Measurements from ENCODE around the gene TNFRSF13B. TPM values are rescaled to one million over a fixed set of nuclear protein-coding genes. Genes with fewer than 3 reads are reported as not detected.

TNFRSF13B gene
- total RNA-seq, 2 donors from 2014 or later: not detected

DNA sequence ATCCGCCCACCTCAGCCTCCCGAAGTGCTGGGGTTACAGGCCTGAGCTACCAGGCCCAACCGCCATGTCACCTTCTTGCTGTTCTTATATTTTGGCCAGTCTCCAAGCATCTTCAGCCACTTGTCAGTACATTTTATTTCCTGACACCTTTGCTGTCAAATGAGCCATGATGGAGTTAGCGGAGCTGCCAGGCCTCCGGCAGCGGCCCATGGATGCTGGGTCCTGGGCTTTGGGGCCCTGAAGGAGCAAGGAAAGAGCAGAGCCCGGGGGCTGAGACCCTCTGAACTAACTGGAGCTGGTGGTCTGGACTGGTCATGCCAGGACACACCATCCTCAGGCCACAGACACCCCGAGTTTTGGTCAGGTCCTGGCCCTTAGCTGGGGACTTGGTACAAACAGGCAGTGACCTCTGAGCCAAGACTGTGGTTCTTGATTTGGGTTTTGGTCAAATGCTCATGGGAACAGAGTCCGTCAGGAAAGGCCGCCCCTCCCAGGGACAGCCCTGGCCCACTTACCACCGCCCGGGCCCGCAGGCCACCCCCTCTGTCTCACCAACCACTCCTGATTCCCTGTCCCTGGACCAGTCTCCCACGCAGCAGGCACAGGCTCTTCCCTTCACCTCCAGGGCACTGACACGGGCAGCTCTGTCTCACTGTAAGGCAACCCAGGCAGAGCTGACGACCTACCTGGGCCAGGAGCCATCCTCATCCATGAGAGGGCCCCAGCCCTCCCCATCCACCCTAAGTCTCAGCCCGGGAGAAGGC is 42.0 kb downstream of the TNFRSF13B start:
- DNase-seq (ENCODE audit: low spot score): no peak

DNA sequence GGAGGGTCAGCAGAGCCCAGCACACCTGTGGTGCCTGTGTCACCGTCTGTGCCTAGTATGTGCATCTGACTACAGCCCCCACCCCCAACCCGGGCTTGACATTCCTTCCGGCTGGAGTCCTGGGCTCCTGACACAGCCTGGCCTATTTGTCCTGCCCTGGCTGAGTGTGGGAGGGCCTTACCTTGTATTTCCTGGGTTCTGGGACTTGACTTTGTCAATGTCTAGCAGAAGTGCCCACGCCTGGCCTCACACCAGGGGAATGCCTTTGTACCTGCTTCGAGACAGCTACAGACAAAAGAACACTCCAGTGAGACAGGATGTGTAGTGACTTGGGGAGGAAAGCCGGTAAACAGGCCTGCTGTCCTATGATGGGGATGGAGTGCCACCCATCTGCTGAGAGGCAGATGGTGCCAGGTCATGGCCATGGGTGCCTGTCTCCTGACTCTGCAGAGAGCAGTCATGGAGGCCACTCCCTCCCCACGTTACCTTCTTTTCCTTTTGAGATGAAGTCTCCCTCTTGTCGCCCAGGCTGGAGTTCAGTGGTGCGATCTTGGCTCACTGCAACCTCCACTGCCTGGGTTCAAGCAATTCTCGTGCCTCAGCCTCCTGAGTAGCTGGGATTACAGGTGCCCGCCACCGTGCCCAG is 42.8 kb downstream of the TNFRSF13B start:
- Histone ChIP-seq H3K4me1 (no peaks in the 10 kb centered on the region), H3K27me3 (no peaks in the 10 kb centered on the region), H3K9me3 (no peaks in the 10 kb centered on the region), H3K36me3 (no peaks in the 10 kb centered on the region), H3K4me3 (no peak overlapping the region), H3K27ac (no peak overlapping the region)
- TF ChIP-seq, protein P1, sequence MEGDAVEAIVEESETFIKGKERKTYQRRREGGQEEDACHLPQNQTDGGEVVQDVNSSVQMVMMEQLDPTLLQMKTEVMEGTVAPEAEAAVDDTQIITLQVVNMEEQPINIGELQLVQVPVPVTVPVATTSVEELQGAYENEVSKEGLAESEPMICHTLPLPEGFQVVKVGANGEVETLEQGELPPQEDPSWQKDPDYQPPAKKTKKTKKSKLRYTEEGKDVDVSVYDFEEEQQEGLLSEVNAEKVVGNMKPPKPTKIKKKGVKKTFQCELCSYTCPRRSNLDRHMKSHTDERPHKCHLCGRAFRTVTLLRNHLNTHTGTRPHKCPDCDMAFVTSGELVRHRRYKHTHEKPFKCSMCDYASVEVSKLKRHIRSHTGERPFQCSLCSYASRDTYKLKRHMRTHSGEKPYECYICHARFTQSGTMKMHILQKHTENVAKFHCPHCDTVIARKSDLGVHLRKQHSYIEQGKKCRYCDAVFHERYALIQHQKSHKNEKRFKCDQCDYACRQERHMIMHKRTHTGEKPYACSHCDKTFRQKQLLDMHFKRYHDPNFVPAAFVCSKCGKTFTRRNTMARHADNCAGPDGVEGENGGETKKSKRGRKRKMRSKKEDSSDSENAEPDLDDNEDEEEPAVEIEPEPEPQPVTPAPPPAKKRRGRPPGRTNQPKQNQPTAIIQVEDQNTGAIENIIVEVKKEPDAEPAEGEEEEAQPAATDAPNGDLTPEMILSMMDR (IDR thresholded peaks at IDR 0.05): no peak
- DNase-seq (ENCODE audit: low spot score): no peak

More for the DNA sequence above, 42.0 kb downstream of the TNFRSF13B start:
- TF ChIP-seq, protein P1 (IDR thresholded peaks at IDR 0.05): no peak
- Histone ChIP-seq H3K27me3 (no peaks in the 10 kb centered on the region), H3K9me3 (no peaks in the 10 kb centered on the region), H3K36me3 (no peaks in the 10 kb centered on the region), H3K4me3 (no peak overlapping the region), H3K27ac (no peak overlapping the region), H3K4me1 (no peaks in the 10 kb centered on the region)

DNA sequence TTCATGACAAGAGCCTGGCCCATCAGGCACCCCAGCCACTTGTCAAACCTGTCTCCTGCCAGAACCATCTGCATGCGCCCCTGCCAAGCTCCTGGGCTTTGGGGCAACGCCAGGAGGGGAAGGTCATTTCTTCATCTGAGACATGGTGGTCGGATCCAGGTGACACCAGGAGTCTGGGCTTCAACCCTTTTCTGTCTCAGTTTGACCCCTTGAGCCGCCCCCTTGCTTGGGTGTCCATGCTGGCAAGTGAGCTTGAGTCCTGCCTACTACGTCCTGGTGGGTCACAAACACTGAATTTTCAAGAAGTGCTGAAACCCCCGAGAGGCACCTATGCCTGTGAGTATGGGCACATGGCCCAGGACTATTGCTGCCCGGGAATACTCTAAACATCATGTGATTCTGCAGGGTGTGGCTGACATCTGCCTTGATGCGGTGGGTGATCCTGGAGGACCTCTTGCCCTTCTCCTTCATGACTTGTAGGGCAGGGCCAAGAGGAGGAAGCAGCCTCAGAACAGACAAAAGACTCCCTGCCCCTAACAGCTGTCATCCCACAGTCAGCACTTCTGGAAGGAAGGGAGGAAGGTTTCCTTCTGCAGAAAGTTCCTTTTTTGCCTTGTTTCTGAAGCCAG is 43.4 kb downstream of the TNFRSF13B start:
- Histone ChIP-seq H3K27me3 (no peaks in the 10 kb centered on the region), H3K36me3 (no peaks in the 10 kb centered on the region), H3K4me1 (no peaks in the 10 kb centered on the region), H3K4me3 (no peak overlapping the region), H3K9me3 (no peaks in the 10 kb centered on the region), H3K27ac (no peak overlapping the region)
- TF ChIP-seq, protein P1 (IDR thresholded peaks at IDR 0.05): no peak
- no peak for DNase-seq (ENCODE audit: low spot score)

DNA sequence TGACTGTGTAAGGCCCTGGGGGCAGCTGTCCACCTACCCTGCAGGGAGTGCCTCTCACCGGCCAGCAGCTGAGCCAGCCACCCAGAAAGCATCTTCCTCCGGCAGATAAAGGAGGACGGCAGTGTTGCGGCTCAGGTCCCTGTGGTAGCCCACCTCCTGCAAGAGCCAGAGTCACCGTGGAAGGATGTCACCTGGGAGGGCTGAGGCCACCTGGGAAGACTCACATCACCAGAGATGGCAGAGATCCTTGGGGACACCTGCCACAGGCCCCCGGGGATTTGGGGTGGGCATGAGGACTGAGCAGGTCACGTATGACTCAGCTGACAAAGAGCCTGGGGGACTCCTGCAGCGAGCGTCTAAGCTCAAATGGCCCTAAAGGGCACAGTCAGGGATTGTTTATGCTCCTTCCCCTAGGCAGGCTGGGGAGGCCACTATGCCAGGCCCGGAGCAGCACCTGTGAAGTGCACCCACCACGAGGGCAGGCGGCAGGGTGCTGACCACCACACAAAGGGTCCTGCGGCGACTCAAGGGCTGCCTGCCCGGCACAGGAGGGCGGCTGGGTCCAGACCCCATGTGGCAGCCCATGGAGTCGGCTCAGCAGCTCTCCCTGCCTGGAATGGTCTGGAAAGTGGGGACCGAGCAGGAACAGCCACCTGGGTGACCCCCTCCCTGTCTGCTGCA is 44.1 kb downstream of the TNFRSF13B start:
- Histone ChIP-seq H3K27ac (no peak overlapping the region), H3K4me3 (no peak overlapping the region), H3K4me1 (no peaks in the 10 kb centered on the region), H3K9me3 (no peaks in the 10 kb centered on the region), H3K27me3 (no peaks in the 10 kb centered on the region), H3K36me3 (no peaks in the 10 kb centered on the region)
- TF ChIP-seq, protein P1 (IDR thresholded peaks at IDR 0.05): no peak
- DNase-seq (ENCODE audit: low spot score): no peak

DNA sequence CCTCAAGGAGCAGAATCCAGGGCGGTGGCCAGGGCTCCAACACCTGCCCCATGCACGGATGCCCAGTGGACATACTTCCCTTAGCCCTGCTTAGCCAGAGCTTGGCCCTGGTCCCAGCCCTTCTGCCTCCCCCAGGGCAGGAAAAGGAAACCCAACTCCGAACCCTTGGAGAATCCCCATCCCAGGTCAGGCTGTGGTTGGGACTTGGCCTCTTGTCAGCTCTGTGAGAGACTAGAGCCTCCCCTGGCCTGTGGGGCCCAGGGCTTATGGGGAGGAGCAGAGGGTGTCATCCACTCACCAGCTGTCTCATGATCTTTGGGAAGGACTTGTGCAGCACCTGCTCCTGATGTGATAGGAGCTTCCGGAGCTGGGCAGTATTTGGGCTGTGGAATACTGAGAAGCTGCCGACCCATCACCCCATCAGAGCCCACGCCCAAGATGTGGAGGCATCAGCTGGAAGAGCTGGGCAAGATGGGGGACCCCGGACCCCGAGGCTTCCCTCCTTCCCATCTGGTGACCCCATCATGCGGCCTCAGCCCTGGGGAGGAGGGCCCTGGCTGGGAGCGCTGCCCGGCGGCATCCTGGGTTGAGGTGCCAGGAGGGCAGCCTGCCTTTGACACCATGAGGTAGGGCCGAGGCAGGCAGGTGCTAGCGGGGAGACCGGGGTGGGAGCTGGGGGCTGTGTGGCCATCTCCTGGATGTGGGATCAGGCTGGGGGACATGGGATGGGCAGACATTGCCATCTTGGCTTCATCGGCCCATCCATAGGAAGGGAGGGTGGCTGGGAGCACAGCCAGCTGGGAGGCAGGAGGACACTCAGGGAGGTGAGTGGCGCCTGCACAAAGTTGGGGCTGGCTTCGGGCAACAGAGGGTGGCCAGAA is 45.1 kb downstream of the TNFRSF13B start:
- no peak overlapping the region for H3K27ac ChIP-seq
- no peaks in the 10 kb centered on the region for H3K27me3 ChIP-seq
- no peak overlapping the region for H3K4me3 ChIP-seq
- H3K36me3 ChIP-seq: no peaks in the 10 kb centered on the region
- TF ChIP-seq, protein P1 (IDR thresholded peaks at IDR 0.05): no peak
- no peak for DNase-seq (ENCODE audit: low spot score)
- H3K9me3 ChIP-seq: no peaks in the 10 kb centered on the region
- no peaks in the 10 kb centered on the region for H3K4me1 ChIP-seq
